Measurements from ENCODE around the gene ZNF74.

Gene ZNF74

DNA sequence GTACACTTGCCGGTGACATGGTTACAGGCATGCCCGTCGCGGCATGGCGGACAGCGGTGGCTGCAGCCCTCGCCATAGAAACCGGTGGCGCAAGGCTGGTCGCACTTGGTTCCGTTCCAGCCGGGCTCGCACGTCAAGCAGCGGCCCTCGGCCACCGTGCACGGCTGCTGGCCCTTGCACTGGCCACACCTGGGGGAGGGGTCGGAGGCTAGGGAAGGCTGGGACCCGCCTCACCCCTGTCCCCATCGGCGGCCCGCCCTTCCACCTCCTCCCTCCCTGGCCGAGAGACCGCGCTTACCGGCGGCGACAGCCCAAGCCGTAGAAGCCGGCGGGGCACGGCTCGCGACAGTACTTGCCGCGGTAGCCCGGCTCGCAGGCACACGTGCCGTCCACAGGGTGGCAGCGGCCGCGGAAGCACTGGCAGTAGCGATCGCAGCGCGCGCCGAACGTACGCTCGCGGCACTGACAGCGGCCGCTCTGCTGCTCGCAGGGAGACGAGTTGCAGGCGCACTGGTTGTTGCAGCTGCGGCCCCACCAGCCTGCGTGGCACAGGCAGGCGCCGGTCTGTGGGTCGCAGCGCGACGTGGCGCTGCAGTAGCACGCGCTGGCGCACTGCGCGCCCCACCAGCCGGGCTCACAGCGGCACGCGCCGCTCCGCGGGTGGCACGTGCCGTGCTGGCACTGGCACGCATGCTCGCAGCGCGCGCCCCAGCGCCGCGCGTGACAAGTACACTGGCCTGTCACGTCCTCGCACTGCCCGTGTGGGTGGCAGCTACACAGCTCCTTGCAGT lies 37.0 kb downstream of the ZNF74 start:
- DNase-seq (ENCODE audit: extremely low read depth in 1 of 2, low read depth in 1 of 2): peak; percentile 18 to 41

DNA sequence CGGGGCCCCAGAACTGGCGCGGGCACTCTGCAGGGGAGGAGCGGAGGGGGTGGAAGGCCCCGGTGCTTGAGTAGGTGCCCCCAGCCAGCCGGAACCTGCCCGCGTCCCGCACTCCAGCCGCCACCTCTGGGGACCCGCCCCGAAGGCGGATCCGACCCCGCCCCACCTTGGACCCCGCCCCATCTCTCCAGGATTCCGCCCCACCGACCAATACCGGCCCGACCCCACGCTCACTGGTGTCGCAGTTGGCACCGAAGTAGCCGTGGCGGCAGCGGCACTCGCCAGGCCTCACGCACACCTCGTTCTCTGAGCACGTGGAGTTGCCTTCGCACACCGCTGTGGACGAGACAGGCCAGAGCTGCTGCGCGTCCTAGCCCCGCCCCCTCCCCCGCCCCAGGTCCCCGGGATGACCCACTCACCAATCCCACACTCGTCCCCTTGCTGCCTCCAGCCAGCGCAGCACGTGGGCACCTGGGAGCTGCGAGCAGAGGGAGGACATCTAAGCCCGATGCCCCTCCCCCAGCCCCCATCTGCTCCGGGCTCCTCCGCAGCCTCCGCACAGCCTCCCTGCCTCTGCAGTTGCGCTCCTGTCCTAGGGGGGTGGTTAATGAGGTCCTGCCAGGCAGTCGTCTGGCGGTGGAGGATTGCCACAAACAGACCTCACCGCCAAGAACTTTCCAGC lies 37.7 kb downstream of the ZNF74 start:
- DNase-seq (ENCODE audit: extremely low read depth in 1 of 2, low read depth in 1 of 2): no peak

DNA sequence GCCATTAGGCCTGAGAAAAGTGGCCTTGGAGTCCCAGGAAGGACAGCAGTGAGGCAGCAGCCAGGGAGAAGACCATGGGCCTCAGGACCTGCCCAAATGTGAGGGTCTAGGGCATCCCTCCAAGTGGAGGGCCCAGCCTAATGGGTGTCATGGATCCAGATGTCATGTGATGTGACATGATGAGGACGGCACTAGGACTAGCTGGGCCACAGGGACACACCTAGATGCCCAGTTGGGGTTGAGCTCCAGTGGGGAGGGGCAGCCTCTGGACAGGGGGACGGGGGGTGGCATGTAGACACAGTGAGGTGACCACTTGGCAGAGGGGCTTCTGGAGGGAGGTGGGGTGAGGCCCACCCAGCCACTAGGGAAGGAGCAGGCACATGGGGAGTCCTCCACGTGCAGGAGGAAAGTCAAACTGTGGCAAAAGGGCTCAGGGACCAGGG lies 38.3 kb downstream of the ZNF74 start:
- DNase-seq (ENCODE audit: extremely low read depth in 1 of 2, low read depth in 1 of 2): no peak

DNA sequence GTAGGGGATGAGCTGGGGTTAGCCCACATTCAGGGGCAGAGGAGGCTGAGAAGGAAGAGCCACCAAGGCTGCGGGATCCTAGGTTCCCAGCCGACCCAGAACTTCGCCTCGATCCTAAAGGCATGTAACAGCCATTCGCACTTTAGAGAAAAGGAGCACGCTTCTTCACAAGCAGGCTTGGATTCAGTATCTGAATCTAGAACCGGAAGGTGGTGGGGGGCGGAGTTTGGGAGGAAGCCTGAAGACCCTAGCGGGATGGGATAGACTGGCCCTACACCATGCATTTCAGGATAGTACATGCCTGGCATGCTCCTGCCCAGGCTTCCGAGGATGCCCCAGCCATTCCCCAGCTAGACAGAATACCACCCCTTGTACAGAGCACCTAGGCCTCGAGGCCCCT lies 39.2 kb downstream of the ZNF74 start:
- no peak for DNase-seq (ENCODE audit: extremely low read depth in 1 of 2, low read depth in 1 of 2)

DNA sequence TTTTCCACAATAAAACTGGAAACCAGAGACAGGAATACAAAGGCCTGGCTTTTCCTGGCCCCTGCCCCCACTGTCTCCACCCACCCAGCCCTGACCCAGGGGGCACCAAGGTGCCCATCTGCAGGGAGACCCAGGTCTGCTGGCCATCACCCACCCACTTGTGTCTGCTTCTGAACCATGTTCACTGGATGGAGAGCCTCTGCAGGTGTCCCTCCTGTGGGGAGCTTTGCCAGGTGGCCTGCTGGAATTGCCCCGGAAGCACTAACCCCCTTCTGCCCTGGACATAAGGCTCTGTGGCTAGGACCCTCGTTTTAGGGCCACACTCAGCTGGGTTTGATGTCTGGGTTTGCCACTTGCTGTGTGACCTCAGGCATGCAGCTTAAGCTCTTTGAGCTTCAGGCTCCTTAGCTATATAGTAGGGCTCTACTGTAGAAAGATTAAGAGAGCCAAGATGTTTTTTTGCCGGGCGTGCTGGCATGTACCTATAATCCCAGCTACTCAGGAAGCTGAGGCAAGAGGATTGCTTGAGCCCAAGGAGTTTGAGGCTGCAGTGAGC lies 39.8 kb downstream of the ZNF74 start:
- DNase-seq (ENCODE audit: extremely low read depth in 1 of 2, low read depth in 1 of 2): no peak

DNA sequence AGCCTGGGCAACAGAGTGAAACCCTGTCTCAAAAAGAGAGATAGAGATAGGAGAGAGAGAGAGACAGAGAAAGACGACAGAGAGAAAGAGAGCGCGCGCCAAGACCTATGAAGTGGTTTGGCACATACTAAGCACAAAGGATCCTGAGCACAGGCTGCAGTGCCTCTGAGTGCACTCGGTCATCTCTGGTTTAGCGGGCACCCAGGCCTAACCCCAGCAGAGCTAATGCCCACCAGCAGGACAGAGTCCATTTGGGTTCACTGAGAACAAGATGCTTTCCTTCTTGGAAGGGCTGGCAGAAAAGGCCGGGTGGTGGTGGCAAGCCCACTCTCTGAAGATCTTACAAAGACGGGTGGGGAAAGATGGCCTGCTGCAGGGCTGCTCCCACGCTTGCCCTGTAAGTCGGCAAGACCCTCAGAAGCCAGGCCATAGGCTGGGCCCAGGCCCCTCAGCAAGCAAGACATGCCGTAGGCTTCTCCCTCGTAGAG lies 40.4 kb downstream of the ZNF74 start:
- DNase-seq (ENCODE audit: extremely low read depth in 1 of 2, low read depth in 1 of 2): no peak

DNA sequence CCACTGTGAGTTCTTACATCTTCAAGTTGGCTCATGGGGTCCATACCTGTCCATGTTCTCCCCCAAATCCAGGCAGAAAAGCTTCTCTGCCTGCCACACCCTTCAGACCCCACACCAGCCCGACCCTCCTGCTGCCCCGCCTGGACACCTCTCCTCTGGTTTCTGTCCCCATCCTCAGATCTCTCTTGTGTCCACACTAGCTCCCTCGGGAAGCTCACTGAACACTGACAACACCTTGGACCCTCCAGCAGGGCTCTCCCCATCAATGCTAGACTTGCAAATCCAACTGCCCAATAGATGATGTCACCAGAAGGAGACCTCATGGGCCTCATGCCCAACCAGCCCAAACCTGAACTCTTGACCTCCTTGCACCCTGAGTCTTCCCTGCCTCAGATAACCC lies 40.8 kb downstream of the ZNF74 start:
- no peak for DNase-seq (ENCODE audit: extremely low read depth in 1 of 2, low read depth in 1 of 2)

DNA sequence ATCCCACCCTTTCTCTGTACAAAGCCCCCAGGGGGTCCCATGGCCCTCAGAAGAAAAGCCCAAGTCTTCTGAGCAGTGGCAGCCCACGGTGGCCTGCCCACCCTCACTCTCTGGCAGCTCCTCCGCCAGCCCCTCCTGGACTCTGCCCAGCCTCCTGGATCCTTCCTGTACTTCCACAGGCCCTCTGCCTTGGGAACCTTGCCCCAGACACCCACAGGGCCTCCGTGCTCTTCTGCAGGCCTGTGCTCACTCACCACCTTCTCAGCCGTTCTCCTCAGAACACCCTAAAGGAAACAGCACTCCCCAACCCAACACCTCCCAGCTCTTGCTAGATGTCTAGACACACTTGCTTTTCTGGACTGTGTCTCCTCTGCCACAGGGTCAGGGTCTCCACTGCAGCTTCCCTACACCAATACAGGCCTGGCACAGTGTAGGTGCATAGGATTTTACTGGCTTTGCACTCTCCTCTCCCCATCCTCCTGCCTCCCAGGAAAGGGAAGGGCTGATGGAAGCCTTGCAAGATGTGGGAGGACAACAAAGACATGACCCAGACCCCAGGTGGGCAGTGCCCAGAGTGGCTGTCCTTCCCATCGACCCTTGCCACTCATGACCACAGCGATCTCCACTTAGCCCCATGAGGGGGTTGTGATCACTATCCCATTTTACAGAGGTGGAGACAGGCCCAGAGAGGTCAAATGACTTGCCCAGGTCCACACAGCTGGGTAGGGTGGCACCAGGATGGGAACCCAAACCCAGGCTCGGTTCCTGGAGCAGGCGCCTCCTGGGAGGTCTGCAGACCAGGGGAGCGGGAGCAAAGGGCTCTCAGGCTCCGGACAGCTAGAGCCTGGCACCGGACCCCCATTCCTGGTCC lies 41.7 kb downstream of the ZNF74 start:
- no peak for DNase-seq (ENCODE audit: extremely low read depth in 1 of 2, low read depth in 1 of 2)

DNA sequence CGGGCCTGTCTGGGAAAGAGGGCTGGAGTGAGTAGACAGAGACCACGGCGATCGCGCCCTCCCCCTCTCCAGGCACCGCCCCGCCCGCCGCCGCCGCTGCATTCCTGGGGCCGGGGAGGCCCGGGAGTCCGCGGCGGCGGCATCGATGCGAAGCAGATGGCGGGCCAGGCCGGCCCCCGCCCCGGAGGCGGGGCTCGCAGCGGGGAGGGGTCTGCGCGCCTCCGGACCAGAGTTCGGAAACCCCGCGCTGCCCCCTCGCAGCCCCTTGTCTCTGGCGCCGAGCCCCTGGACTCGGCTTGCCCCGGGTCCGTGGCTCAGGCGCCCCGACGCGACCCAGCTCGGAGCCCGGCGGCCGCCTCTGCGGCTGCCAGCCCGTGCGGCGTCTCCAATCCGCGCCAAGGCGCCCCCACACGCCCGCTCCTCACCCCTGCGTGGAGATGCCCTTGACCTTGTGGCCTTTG lies 42.4 kb downstream of the ZNF74 start:
- DNase-seq (ENCODE audit: extremely low read depth in 1 of 2, low read depth in 1 of 2): no peak

DNA sequence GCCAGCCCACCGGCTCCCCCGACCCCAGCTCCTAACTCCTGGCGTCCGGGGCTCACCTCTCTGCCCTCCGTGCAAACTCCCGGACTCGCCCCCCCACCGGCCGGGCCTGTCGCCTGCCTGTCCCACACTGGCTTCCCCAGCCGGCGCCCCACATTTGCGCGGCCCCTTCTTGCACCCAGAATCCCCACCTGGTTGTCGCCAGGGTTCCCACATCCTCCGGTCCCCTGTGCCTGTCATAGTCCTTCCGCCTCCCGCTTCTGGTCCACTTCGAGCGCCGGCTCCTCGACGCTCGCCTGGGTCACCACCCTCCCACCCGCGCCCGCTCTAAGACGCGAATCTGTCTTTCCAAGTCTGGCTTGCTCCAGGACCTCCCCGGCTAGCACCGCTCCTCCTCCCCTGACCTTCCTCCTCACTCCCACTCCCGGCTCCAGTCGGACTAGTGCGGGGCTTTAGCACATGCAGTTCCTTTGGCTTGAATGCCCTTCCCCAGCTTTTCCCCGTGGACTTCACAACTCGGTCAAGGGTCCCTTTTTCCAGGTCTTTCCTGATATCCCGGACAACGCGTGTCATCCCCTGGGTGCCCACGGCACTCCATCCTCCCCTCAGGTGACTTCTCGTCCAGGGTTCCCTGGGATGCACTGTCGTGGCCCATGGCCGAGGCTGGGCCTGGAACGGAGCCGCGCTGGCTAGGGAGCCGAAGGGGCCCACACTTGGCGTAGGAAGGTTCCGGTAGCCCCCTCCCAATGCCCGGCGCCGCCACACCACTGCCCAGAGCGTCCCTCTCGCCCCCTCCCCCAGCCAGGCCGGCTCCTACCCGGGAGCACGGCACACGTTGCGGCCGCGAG lies 43.0 kb downstream of the ZNF74 start:
- no peak for DNase-seq (ENCODE audit: extremely low read depth in 1 of 2, low read depth in 1 of 2)

DNA sequence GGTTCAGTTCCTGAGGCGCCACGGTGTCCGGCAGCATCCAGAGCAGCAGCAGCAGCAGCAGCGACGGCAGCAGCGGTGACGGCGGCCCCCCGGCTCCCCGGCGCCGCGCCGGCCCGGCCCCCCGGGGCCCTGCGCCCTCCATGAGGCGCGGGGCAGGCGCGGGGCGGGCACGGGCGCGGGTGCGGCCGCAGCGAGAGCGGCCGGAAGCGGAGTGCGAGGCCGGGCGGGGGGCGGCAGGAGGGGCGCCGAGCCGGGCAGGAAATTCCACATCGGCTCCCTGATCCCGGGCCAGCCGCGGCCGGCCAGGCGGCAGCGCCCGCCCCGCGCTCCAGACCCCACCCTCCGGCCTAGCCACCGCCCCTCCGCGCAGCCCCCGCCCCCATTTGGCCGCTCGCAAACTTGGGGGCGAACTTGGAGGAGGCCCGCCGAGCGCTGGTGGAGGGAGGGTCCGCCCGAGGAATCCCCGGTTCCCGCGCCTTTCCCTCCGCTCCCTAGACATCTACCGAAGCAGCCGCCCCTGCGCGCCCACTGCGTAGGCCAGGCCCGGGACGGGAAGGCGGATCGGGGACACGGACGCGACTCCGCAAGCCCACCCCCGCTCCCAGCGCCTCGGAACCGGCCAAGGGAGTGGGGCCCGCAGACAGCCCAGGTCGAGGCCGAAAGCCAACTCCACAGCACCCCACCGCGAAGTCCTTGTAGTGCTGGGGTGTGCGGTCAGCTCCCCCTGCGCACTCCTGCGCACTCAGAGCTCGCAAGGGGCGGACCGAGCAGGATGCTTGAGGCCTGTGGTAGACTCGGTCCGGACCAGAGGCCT lies 43.9 kb downstream of the ZNF74 start, which contains the start of gene SCARF2:
Gene SCARF2, minus strand, starts transcription at position 213 of the 814 bp plus-strand sequence. Its CDS starts 71 bp downstream, at position 142.
- no peak for DNase-seq (ENCODE audit: extremely low read depth in 1 of 2, low read depth in 1 of 2)

DNA sequence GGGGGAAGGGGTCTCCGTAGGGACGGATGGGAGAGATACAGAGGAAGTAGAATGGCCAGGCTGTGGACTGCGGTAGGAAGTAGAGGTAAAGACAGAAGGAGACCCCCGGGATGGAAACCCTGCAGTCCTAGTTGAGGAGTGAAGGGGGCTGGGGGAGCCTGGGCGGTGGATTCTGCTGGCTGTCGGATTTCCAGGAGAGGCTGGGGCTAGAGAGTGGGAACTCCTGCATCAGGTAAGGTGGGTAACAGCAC lies 44.4 kb downstream of the ZNF74 start:
- DNase-seq (ENCODE audit: extremely low read depth in 1 of 2, low read depth in 1 of 2): no peak

DNA sequence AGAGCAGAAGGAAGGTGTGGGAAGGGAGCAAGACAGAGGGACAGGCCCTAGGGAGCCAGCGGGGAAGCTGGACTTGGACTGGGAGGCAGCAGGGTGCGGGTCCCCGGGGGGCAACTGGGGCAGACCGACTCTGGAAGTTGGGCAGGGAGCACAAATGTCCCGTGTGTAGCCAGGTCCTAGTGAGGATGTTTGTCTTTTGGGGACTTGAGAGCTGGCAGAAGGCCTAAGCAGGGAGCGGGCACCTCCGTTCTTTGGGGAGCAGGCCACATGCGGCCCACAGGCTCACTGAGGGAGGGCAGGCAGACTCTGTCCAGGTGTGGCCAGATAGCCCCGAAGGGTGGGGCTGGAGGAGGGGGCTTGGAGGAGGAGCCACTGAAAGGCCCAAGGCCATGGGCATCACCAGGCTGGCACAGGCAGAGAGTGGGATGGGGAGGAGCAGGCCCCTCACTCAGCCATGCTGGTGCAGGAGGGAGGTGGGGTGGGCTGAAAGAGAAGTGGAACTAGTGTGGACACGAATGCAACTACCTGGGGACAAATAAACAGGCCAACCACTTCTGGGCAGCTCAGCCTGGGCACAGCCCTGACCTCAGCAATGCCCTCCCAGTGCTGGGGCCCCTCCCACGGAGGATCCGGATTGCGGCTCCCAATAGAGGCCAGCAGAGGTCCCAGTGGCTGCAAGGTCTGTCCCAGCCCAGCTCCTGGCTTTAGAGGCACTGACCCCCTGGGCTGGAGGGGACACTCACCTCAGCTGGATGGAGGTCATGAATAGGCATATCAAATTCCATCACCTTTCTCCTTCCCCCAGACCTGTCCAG lies 44.9 kb downstream of the ZNF74 start:
- no peak for DNase-seq (ENCODE audit: extremely low read depth in 1 of 2, low read depth in 1 of 2)

DNA sequence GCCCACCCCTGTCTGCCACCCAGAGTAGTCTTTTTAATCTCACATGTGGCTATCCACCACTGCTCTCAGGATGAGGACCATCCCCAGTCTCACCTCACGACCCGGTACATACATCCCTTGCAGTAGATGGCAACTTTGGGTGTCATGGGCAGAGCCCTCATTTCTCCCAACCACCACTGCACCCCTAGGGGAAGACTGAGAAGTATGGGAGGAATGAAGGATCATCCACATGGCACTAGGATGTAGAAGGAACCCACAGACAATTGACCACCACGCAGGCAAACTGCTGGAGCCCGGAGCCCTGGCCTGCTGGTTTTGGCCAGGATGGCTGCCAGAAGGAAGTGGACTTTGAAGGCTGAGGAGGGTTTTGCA lies 45.6 kb downstream of the ZNF74 start:
- no peak for DNase-seq (ENCODE audit: extremely low read depth in 1 of 2, low read depth in 1 of 2)

DNA sequence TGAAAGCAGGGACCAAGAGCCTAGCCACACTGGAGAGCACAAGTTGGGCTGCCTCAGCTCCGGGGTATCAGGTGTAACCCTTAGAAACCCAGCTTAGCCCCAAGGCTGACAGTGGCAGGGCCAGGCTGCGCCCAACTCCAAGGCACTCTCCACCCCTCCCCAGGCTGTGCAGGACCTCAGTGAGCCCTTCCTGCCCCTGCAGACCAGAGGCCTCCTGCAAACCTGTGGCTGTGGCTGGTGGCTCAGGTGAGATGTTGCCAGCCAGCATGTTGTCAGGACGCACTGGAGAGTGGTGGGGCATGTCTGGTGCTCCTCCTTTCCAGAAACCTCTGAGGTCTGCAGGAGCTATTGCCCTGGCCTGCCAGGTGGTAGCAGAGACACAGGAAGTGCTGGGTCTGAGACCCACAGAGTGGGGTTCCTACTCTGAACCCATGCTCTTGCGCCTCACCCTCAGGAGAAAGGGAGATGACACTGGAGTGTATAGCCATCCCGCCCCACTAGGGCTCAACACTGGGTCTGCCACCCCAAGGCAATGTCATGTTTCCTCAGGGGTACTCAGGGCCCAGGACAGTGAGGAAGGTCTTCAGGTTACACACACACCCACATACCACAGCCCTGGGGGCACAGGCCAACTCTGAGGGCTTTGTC lies 46.1 kb downstream of the ZNF74 start:
- DNase-seq (ENCODE audit: extremely low read depth in 1 of 2, low read depth in 1 of 2): no peak

DNA sequence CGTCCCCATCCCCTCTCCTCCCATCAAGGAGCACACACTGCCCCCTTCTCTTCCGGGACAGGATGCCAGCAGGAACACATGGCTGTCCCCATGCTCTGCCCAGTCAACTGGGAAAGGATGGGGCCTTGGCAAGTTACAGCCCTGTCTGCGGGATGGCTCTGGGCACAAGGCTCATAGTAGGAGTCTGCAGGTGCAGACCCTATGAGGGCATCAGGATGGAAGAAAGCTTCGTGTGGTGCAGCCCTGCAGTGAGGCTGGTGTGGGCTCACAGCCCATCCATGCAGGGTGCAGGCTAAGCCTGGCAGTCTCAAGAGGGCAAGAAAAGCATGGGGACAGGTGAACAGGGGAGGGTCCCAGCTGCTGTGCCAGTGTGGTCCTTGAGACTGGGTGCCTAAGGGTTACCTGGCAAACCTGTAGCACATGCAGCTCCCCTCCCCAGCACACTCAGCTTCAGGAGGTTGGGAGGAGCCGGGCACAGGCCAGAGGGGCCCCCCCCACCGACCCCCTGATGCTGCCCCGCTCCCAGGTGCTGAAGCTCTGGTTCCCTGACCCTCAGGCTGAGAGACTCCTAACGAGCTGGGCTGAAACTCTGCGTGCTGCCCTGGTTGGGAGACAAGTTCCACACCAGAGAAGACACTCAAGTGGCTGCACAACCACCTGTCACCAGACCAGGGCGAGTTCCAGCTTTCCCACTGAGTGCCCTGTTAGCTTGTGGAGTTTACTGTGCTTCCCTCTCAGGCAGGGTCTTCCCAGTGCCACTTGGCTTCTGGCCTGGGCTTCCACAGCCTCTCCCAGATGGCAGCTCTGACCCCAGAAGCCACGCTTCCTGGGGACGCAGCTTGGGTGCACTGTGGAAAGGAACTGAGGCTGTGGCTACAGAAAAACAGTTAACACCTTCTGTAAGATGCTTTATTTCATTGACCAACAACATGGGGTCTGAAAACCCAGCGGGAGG lies 47.0 kb downstream of the ZNF74 start:
- no peak for DNase-seq (ENCODE audit: extremely low read depth in 1 of 2, low read depth in 1 of 2)

Data from activated CD8-positive, alpha-beta memory T cell treated with anti-CD3 and anti-CD28 coated beads for 1 hour (primary cell).